K562 (cell line): ENCODE measurements around the gene TCHP.

ENCODE experiments used
- CCNT2 ChIP-seq: IDR thresholded peaks from 2 replicates; pipeline ENCODE4 v1.6.1; 2011; ENCODE audit warnings: borderline replicate concordance, low read depth, mild to moderate bottlenecking, moderate library complexity, mixed read lengths, low read length; ENCODE audit not compliant: insufficient read length; ENCODE audit errors: extremely low read depth
- CSDE1 ChIP-seq, 2 experiments: fragments of 450-650 bp; IDR thresholded peaks; 2 replicates each; pipeline ENCODE4 v1.6.1; 2016; ENCODE audit warnings: mild to moderate bottlenecking in 1 of 2
- IRF1 ChIP-seq: sonication (generic); formaldehyde crosslinking; IDR thresholded peaks from 2 replicates; pipeline ENCODE4 v1.8.0; 2022; ENCODE audit warnings: missing genetic modification reagents, mild to moderate bottlenecking, borderline replicate concordance
- KLF13 ChIP-seq: fragments of 450-650 bp; IDR thresholded peaks from 2 replicates; pipeline ENCODE4 v1.6.1; 2016; ENCODE audit warnings: missing genetic modification characterization, low read depth, mild to moderate bottlenecking, missing compliant biosample characterization, moderate library complexity, borderline replicate concordance
- RAD21 ChIP-seq, 2 experiments: fragments of 250-450 bp in 1 of 2; fragments of 450-650 bp in 1 of 2; sonication (Bioruptor Pico) in 1 of 2; formaldehyde crosslinking in 1 of 2; IDR thresholded peaks in 1 of 2; conservative IDR thresholded peaks in 1 of 2; 2 replicates each; pipeline versions ENCODE4 v1.4.0 to v1.8.0; 2020 to 2022; ENCODE audit warnings: mild to moderate bottlenecking in 2 of 2, moderate library complexity in 1 of 2
- ZZZ3 ChIP-seq: fragments of 450-650 bp; IDR thresholded peaks from 2 replicates; pipeline ENCODE4 v1.6.1; 2016; ENCODE audit warnings: antibody characterized with exemption, mild to moderate bottlenecking, moderate library complexity
- TF ChIP-seq, protein P1 (sequence below), 3 experiments: IDR thresholded peaks in 2 of 3; conservative IDR thresholded peaks in 1 of 3; 2 replicates each; pipeline ENCODE4 v1.5.1; 2011 to 2012; ENCODE audit warnings: low read length in 3 of 3, mild to moderate bottlenecking in 3 of 3, control low read depth in 2 of 3, improper control_type of control experiment in 1 of 3, inconsistent platforms in 1 of 3, low read depth in 1 of 3, mixed read lengths in 1 of 3, moderate library complexity in 1 of 3; ENCODE audit not compliant: insufficient read depth in 2 of 3
- TF ChIP-seq, protein P2 (sequence below): fragments of 250-450 bp; sonication (Bioruptor Pico); IDR thresholded peaks from 2 replicates; pipeline ENCODE4 v1.5.1; 2021; ENCODE audit warnings: mild to moderate bottlenecking
- TF ChIP-seq, protein P3 (sequence below): fragments of 250-450 bp; sonication (Bioruptor Pico); IDR thresholded peaks from 2 replicates; pipeline ENCODE4 v1.8.0; 2021; ENCODE audit warnings: moderate library complexity, mild to moderate bottlenecking, inconsistent platforms

GRCh38 chr12:109937371-109937770 lies 37.3 kb downstream of the TCHP start:
- TF ChIP-seq RAD21 (CRISPR knock-in tag; conservative IDR thresholded peaks at IDR 0.05 in 1 of 2, IDR thresholded peaks at IDR 0.05 in 1 of 2) (no peak), CSDE1 (IDR thresholded peaks at IDR 0.05) (no peak), CCNT2 (no peak), KLF13 (tag) (no peak), IRF1 (CRISPR knock-in tag) (no peak), ZZZ3 (no peak)
- TF ChIP-seq, protein P1, sequence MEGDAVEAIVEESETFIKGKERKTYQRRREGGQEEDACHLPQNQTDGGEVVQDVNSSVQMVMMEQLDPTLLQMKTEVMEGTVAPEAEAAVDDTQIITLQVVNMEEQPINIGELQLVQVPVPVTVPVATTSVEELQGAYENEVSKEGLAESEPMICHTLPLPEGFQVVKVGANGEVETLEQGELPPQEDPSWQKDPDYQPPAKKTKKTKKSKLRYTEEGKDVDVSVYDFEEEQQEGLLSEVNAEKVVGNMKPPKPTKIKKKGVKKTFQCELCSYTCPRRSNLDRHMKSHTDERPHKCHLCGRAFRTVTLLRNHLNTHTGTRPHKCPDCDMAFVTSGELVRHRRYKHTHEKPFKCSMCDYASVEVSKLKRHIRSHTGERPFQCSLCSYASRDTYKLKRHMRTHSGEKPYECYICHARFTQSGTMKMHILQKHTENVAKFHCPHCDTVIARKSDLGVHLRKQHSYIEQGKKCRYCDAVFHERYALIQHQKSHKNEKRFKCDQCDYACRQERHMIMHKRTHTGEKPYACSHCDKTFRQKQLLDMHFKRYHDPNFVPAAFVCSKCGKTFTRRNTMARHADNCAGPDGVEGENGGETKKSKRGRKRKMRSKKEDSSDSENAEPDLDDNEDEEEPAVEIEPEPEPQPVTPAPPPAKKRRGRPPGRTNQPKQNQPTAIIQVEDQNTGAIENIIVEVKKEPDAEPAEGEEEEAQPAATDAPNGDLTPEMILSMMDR (IDR thresholded peaks at IDR 0.05 in 2 of 3, conservative IDR thresholded peaks at IDR 0.05 in 1 of 3; ENCODE audit: insufficient read depth in 2 of 3, low read depth in 1 of 3, low read length in 3 of 3), result no peak
- TF ChIP-seq, protein P2, sequence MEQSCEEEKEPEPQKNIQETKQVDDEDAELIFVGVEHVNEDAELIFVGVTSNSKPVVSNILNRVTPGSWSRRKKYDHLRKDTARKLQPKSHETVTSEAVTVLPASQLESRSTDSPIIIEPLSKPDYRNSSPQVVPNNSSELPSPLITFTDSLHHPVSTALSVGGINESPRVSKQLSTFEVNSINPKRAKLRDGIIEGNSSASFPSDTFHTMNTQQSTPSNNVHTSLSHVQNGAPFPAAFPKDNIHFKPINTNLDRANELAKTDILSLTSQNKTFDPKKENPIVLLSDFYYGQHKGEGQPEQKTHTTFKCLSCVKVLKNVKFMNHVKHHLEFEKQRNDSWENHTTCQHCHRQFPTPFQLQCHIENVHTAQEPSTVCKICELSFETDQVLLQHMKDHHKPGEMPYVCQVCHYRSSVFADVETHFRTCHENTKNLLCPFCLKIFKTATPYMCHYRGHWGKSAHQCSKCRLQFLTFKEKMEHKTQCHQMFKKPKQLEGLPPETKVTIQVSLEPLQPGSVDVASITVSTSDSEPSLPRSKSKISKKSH (CRISPR knock-in tag), result no peak
- TF ChIP-seq, protein P3, sequence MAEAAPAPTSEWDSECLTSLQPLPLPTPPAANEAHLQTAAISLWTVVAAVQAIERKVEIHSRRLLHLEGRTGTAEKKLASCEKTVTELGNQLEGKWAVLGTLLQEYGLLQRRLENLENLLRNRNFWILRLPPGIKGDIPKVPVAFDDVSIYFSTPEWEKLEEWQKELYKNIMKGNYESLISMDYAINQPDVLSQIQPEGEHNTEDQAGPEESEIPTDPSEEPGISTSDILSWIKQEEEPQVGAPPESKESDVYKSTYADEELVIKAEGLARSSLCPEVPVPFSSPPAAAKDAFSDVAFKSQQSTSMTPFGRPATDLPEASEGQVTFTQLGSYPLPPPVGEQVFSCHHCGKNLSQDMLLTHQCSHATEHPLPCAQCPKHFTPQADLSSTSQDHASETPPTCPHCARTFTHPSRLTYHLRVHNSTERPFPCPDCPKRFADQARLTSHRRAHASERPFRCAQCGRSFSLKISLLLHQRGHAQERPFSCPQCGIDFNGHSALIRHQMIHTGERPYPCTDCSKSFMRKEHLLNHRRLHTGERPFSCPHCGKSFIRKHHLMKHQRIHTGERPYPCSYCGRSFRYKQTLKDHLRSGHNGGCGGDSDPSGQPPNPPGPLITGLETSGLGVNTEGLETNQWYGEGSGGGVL (CRISPR knock-in tag), result no peak
